Retinal pigment epithelial cell (primary cell): ENCODE results near the gene NETO2.
"Not testable (repeated sequence)": the region's sequence is repeated elsewhere in the genome, so short reads cannot be mapped to it uniquely, and the experiment has no call there.

Source experiments
- DNase-seq: peaks from one replicate; pipeline ENCODE4 v3.0.0-alpha.2; 2010; ENCODE audit warnings: low read depth
- H3K4me3 ChIP-seq: 2 replicates; pipeline ENCODE4 v1.5.1; 2011; ENCODE audit warnings: mild to moderate bottlenecking, low read length, control low read depth, moderate library complexity
- TF ChIP-seq, protein P1 (sequence below): conservative IDR thresholded peaks from 2 replicates; pipeline ENCODE4 v1.5.1; 2011; ENCODE audit warnings: low read depth, low read length, control low read depth, inconsistent platforms

Gene NETO2

GRCh38 chr16:47063011-47063724 lies 80.6 kb downstream of the NETO2 start:
- DNase-seq: no peak
- no peak overlapping the region for H3K4me3 ChIP-seq
- TF ChIP-seq, protein P1, sequence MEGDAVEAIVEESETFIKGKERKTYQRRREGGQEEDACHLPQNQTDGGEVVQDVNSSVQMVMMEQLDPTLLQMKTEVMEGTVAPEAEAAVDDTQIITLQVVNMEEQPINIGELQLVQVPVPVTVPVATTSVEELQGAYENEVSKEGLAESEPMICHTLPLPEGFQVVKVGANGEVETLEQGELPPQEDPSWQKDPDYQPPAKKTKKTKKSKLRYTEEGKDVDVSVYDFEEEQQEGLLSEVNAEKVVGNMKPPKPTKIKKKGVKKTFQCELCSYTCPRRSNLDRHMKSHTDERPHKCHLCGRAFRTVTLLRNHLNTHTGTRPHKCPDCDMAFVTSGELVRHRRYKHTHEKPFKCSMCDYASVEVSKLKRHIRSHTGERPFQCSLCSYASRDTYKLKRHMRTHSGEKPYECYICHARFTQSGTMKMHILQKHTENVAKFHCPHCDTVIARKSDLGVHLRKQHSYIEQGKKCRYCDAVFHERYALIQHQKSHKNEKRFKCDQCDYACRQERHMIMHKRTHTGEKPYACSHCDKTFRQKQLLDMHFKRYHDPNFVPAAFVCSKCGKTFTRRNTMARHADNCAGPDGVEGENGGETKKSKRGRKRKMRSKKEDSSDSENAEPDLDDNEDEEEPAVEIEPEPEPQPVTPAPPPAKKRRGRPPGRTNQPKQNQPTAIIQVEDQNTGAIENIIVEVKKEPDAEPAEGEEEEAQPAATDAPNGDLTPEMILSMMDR: no peak

DNA sequence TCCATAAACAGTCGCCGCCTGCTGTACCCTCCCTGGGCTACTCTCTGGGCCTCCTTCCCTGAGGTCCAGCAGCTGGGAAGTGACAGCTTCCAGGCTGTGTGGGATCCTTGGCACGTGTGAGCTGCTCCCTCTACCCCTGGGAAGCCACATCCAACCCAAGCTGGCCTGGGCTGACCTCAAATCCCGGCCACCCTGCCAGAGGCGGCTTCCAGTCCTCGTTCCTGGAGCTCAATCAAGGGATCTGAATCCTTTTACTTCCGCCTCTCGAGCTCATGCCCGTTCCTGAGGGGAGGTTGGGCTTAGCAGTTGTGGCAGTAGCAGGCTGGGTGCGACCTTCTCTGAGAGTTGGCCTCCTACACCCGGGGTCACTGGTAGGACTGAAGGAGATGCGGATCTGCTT lies 82.5 kb downstream of the NETO2 start:
- TF ChIP-seq, protein P1: no peak
- H3K4me3 ChIP-seq: no peak overlapping the region
- DNase-seq: no peak

DNA sequence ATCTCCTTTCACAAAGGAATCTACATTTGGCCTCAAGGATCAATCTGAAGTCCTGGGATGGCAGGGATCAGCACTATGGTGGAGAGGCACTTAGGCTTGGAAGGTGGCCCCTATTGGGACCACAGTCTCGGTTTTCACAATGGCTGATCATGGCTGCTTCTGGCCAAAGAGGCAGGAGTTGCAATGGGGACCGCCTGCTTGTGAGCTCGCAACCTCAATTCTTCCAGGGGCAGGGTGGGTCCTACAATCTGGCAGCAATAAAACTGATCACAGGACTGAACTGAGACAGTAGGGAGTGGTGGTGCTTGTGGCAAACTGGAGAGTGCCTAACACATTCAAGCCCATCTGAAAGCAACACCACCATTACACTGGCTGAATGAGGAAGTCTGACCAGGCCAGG lies 83.1 kb downstream of the NETO2 start:
- no peak overlapping the region for H3K4me3 ChIP-seq
- TF ChIP-seq, protein P1: no peak
- no peak for DNase-seq

DNA sequence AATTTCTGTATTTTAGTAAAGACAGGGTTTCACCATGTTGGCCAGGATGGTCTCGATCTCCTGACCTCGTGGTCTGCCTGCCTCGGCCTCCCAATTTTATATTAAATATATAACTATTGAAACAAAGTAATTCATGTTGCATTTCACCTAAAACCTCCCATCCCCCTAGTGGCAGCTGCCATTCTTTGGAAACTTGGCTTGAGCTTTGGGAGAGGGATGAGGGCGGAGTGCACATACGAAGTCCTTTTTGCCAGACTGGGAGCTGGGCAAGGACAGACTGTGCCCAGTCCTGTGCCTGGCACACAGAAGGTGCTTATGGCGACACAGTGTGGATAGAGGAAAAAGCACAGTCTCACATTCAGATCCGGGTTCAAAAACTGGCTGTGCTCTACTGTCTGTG lies 83.8 kb downstream of the NETO2 start:
- TF ChIP-seq, protein P1: no peak
- no peak overlapping the region for H3K4me3 ChIP-seq

DNA sequence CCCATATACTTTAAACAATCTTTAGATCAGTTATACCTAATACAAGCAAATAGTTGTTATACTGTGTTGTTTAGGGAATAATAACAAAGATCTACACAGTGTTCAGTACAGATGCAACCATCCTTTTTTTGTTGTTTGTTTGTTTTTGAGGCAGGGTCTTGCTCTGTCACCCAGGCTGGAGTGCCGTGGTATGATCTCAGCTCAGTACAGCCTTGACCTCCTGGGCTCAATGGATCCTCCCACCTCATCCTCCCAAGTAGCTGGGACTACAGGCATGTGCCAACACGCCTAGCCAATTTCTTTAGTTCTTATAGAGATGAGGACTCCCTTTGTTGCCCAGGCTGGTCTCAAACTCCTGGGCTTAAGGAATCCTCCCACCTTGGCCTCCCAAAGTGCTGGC lies 84.6 kb downstream of the NETO2 start:
- not testable (repeated sequence) for DNase-seq, H3K4me3 ChIP-seq

More for the DNA sequence above, 83.8 kb downstream of the NETO2 start:
- no peak for DNase-seq

- H3K4me3 ChIP-seq: no peak overlapping the region
- DNase-seq: no peak
- TF ChIP-seq, protein P1: no peak
Observed at GRCh38 chr16:47058295-47059086, 85.3 kb downstream of the NETO2 start.

DNA sequence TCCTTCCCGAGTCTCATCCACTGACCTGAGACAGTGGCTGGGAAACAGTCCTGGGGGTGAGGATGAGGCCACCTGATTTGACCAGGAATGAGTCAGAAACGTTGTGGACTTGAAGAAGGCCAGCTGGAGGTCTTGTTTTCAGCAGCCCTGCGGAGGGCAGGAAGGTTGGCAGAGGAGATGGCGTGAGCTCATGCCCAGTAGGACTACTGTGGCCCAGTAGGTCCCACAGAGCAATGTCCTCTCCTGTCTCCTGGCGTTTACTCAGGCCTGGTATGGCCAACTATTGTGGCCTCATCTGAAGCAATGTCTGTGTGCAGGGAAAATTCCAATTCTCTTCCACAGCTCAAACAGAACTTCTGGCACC lies 86.1 kb downstream of the NETO2 start:
- TF ChIP-seq, protein P1: no peak
- no peak for DNase-seq
- H3K4me3 ChIP-seq: no peak overlapping the region
